Measurements from ENCODE around the gene FBXO42.

DNA sequence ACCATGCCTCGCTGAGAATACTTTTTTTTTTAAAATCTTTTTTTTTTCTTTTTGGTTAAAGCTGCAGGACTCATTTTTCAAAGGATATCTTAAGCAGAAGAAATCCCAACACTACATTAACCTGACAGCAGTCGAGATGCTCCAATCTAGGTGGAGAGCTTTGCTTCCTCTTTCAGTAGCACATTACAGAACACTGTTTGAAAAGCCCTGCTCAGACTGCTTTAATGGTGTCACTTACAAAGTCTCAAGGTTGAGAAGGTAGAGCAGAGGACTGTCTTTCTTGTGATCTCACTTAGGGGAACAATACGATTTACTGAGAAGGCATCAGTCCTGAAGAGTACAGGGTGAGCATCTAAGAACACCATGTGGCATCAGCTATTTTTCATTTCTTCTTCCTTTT lies 94.3 kb downstream of the FBXO42 start:
- no peak for TF ChIP-seq EZH2phosphoT487 (IDR thresholded peaks at IDR 0.05; ENCODE audit: unreplicated experiment)
- TF ChIP-seq, protein P1, sequence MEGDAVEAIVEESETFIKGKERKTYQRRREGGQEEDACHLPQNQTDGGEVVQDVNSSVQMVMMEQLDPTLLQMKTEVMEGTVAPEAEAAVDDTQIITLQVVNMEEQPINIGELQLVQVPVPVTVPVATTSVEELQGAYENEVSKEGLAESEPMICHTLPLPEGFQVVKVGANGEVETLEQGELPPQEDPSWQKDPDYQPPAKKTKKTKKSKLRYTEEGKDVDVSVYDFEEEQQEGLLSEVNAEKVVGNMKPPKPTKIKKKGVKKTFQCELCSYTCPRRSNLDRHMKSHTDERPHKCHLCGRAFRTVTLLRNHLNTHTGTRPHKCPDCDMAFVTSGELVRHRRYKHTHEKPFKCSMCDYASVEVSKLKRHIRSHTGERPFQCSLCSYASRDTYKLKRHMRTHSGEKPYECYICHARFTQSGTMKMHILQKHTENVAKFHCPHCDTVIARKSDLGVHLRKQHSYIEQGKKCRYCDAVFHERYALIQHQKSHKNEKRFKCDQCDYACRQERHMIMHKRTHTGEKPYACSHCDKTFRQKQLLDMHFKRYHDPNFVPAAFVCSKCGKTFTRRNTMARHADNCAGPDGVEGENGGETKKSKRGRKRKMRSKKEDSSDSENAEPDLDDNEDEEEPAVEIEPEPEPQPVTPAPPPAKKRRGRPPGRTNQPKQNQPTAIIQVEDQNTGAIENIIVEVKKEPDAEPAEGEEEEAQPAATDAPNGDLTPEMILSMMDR (conservative IDR thresholded peaks at IDR 0.05; ENCODE audit: low read depth in 2 of 2): no peak
- TF ChIP-seq EZH2 (IDR thresholded peaks at IDR 0.05; ENCODE audit: low read depth, unreplicated experiment): no peak
- TF ChIP-seq POLR2AphosphoS5 (IDR thresholded peaks at IDR 0.05; ENCODE audit: low read depth): no peak
